K562 (cell line): ENCODE measurements around the gene DHDDS. TPM values are rescaled to one million over a fixed set of nuclear protein-coding genes. Genes with fewer than 3 reads are reported as not detected.
A peak's percentile ranks its signal among the peaks of the same experiment; 100 is the strongest.

Source experiments
- ARID1B ChIP-seq: fragments of 450-650 bp; IDR thresholded peaks from 2 replicates; pipeline ENCODE4 v1.6.1; 2016; ENCODE audit warnings: antibody characterized with exemption, mild to moderate bottlenecking, inconsistent platforms
- BCOR ChIP-seq: fragments of 450-650 bp; IDR thresholded peaks from 2 replicates; pipeline ENCODE4 v1.6.1; 2016
- BRD9 ChIP-seq: fragments of 450-650 bp; IDR thresholded peaks from 2 replicates; pipeline ENCODE4 v1.6.1; 2018; ENCODE audit warnings: low read depth; ENCODE audit not compliant: partially characterized antibody
- E2F4 ChIP-seq: sonication (generic); formaldehyde crosslinking; IDR thresholded peaks from 2 replicates; pipeline ENCODE4 v1.8.0; 2022; ENCODE audit warnings: mild to moderate bottlenecking, low read depth, missing genetic modification reagents
- E2F8 ChIP-seq: fragments of 450-650 bp; IDR thresholded peaks from 2 replicates; pipeline ENCODE4 v1.7.1; 2018; ENCODE audit warnings: mild to moderate bottlenecking, low read depth; ENCODE audit not compliant: partially characterized antibody
- GTF2A2 ChIP-seq: IDR thresholded peaks from 2 replicates; pipeline ENCODE4 v1.6.1; 2016; ENCODE audit warnings: mild to moderate bottlenecking, missing genetic modification characterization, missing compliant biosample characterization
- HDAC2 ChIP-seq: fragments of 450-650 bp; IDR thresholded peaks from 2 replicates; pipeline ENCODE4 v1.6.1; 2016; ENCODE audit warnings: mild to moderate bottlenecking
- HIVEP1 ChIP-seq: fragments of 250-450 bp; sonication (Bioruptor Pico); IDR thresholded peaks from 2 replicates; pipeline ENCODE4 v1.4.0; 2020; ENCODE audit warnings: mild to moderate bottlenecking
- KDM4B ChIP-seq, 2 experiments: fragments of 450-650 bp in 1 of 2; sonication (generic) in 1 of 2; IDR thresholded peaks; 2 replicates each; pipeline ENCODE4 v1.6.1; 2016 to 2017; ENCODE audit warnings: borderline replicate concordance in 2 of 2, antibody characterized with exemption in 1 of 2, low read depth in 1 of 2, mild to moderate bottlenecking in 1 of 2
- KLF1 ChIP-seq: fragments of 450-650 bp; IDR thresholded peaks from 2 replicates; pipeline ENCODE4 v1.6.1; 2016; ENCODE audit warnings: missing genetic modification characterization, missing compliant biosample characterization
- LCOR ChIP-seq: sonication (generic); formaldehyde crosslinking; IDR thresholded peaks from 2 replicates; pipeline ENCODE4 v1.8.0; 2022; ENCODE audit warnings: mild to moderate bottlenecking, missing genetic modification reagents
- MCM5 ChIP-seq: fragments of 450-650 bp; IDR thresholded peaks from 2 replicates; pipeline ENCODE4 v1.6.1; 2016; ENCODE audit warnings: low read depth
- PTRF ChIP-seq: fragments of 450-650 bp; IDR thresholded peaks from 2 replicates; pipeline ENCODE4 v1.6.1; 2016; ENCODE audit warnings: mild to moderate bottlenecking, missing genetic modification characterization, missing compliant biosample characterization
- PURB ChIP-seq: sonication (generic); formaldehyde crosslinking; IDR thresholded peaks from 2 replicates; pipeline ENCODE4 v1.9.0; 2021; ENCODE audit warnings: low read depth, mild to moderate bottlenecking, missing genetic modification reagents
- SMARCA5 ChIP-seq: fragments of 450-650 bp; IDR thresholded peaks from 2 replicates; pipeline ENCODE4 v1.6.1; 2016
- STAG1 ChIP-seq: sonication (generic); formaldehyde crosslinking; IDR thresholded peaks from 2 replicates; pipeline ENCODE4 v1.5.0; 2020; ENCODE audit warnings: missing genetic modification reagents, borderline replicate concordance
- TSC22D4 ChIP-seq: fragments of 450-650 bp; IDR thresholded peaks from 2 replicates; pipeline ENCODE4 v1.6.1; 2016; ENCODE audit warnings: missing genetic modification characterization, missing biosample characterization, control low read depth
- ZNF217 ChIP-seq: sonication (generic); formaldehyde crosslinking; IDR thresholded peaks from 2 replicates; pipeline ENCODE4 v1.8.0; 2022; ENCODE audit warnings: mild to moderate bottlenecking, missing genetic modification reagents
- ZNF253 ChIP-seq: fragments of 250-450 bp; sonication (Bioruptor Pico); conservative IDR thresholded peaks from 2 replicates; pipeline ENCODE4 v1.6.1; 2021; ENCODE audit warnings: mild to moderate bottlenecking
- ZNF263 ChIP-seq: sonication (generic); formaldehyde crosslinking; IDR thresholded peaks from 2 replicates; pipeline ENCODE4 v1.8.0; 2022; ENCODE audit warnings: mild to moderate bottlenecking, missing genetic modification reagents, borderline replicate concordance
- ZNF324 ChIP-seq: fragments of 250-450 bp; sonication (Bioruptor Pico); IDR thresholded peaks from 2 replicates; pipeline ENCODE4 v1.4.0; 2020; ENCODE audit warnings: mild to moderate bottlenecking
- ZNF507 ChIP-seq: conservative IDR thresholded peaks from 2 replicates; pipeline ENCODE4 v1.6.1; 2017; ENCODE audit warnings: missing genetic modification characterization, missing compliant biosample characterization
- ZNF589 ChIP-seq: fragments of 200-800 bp; sonication (Bioruptor generic); IDR thresholded peaks from 2 replicates; pipeline ENCODE4 v1.6.1; 2016; ENCODE audit warnings: low read depth, missing genetic modification characterization, missing compliant biosample characterization
- ZNF699 ChIP-seq: fragments of 250-450 bp; sonication (Bioruptor Pico); IDR thresholded peaks from 2 replicates; pipeline ENCODE4 v1.8.0; 2021; ENCODE audit warnings: mild to moderate bottlenecking, moderate library complexity; ENCODE audit not compliant: insufficient replicate concordance
- polyA plus RNA-seq, 8 experiments: library from polyadenylated mRNA; depleted of rRNA in 4 of 8; stranded (reverse) in 5 of 8; unstranded in 3 of 8; fragments of >200 nt; fragmentation: Nextera tagmentation in 2 of 8; fragmentation: Illumina TruSeq in 1 of 8; extraction: Ambion mirVana in 2 of 8; extraction: Trizol in 1 of 8; gene quantifications; 2 replicates each; pipeline versions ENCODE4 v1.2.1 to v1.2.3, GENCODE V29; 2011 to 2014; ENCODE audit warnings: inconsistent platforms in 1 of 8, missing spikeins in 1 of 8
- total RNA-seq, 7 experiments: library from RNA; depleted of rRNA in 6 of 7; stranded (reverse); fragments of >200 nt in 6 of 7; fragmentation: Illumina TruSeq in 2 of 7; extraction: Trizol in 2 of 7; gene quantifications; 2 replicates each; pipeline versions ENCODE4 v1.2.1 to v1.2.3, GENCODE V29; 2011 to 2021; ENCODE audit warnings: low replicate concordance in 1 of 7
- TF ChIP-seq, protein P1 (sequence below): fragments of 450-650 bp; formaldehyde crosslinking; IDR thresholded peaks from 2 replicates; pipeline ENCODE4 v1.4.0; 2020; ENCODE audit warnings: mild to moderate bottlenecking, moderate library complexity
- TF ChIP-seq, protein P2 (sequence below), 2 experiments: fragments of 450-650 bp; IDR thresholded peaks; 2 replicates each; pipeline ENCODE4 v1.6.1; 2016

Gene DHDDS
- total and polyA plus RNA-seq, 9 of the 15 experiments (the other 6 are each of a cell fraction or from before 2014, with no cell fraction given) = 33.3 to 55.0 (median 44.3) TPM

DNA sequence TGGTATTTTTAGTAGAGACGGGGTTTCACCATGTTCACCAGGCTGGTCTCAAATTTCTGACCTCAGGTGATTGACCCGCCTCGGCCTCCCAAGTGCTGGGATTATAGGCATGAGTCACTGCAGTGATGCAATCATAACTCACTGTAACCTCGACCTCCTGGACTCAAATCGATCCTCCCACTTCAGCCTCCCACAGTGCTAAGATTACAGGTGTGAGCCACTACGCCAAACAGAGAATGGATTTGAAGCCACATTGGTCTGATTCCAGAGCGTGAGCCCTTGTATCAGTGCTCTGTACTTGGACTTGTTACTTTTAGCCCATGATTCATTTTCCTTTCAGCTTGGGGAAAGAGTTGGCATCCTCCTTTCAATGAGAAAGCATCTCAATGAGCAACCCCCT is 44.7 kb upstream of the DHDDS start (continued):
- TF ChIP-seq ZNF263 (CRISPR knock-in tag) (peak; percentile 27; the same call in 1 of the 2 replicates), TSC22D4 (tag) (no peak), ZNF217 (CRISPR knock-in tag) (no peak), KDM4B (IDR thresholded peaks at IDR 0.05; ENCODE audit: borderline replicate concordance in 2 of 2, low read depth in 1 of 2) (no peak), HIVEP1 (CRISPR knock-in tag) (no peak), ZNF589 (CRISPR knock-in tag) (no peak), ZNF507 (tag) (no peak), LCOR (CRISPR knock-in tag) (no peak), MCM5 (no peak), ZNF324 (CRISPR knock-in tag) (no peak), ZNF699 (no peak), PURB (CRISPR knock-in tag) (no peak), STAG1 (CRISPR knock-in tag) (no peak), ARID1B (peak; percentile 89), PTRF (tag) (no peak), SMARCA5 (no peak), HDAC2 (peak; percentile 95), KLF1 (no peak), BRD9 (no peak), BCOR (no peak), E2F4 (CRISPR knock-in tag) (no peak), ZNF253 (CRISPR knock-in tag) (no peak), E2F8 (peak; percentile 24), GTF2A2 (tag) (no peak)
- TF ChIP-seq, protein P1, sequence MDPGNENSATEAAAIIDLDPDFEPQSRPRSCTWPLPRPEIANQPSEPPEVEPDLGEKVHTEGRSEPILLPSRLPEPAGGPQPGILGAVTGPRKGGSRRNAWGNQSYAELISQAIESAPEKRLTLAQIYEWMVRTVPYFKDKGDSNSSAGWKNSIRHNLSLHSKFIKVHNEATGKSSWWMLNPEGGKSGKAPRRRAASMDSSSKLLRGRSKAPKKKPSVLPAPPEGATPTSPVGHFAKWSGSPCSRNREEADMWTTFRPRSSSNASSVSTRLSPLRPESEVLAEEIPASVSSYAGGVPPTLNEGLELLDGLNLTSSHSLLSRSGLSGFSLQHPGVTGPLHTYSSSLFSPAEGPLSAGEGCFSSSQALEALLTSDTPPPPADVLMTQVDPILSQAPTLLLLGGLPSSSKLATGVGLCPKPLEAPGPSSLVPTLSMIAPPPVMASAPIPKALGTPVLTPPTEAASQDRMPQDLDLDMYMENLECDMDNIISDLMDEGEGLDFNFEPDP = no peak
- TF ChIP-seq, protein P2, sequence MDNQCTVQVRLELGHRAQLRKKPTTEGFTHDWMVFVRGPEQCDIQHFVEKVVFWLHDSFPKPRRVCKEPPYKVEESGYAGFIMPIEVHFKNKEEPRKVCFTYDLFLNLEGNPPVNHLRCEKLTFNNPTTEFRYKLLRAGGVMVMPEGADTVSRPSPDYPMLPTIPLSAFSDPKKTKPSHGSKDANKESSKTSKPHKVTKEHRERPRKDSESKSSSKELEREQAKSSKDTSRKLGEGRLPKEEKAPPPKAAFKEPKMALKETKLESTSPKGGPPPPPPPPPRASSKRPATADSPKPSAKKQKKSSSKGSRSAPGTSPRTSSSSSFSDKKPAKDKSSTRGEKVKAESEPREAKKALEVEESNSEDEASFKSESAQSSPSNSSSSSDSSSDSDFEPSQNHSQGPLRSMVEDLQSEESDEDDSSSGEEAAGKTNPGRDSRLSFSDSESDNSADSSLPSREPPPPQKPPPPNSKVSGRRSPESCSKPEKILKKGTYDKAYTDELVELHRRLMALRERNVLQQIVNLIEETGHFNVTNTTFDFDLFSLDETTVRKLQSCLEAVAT (IDR thresholded peaks at IDR 0.05) = no peak
